Testis (tissue), 2 donors: ENCODE measurements around the gene RSL1D1.
"Not testable (repeated sequence)": the region's sequence is repeated elsewhere in the genome, so short reads cannot be mapped to it uniquely, and the experiment has no call there.

ENCODE experiments used
- POLR2A ChIP-seq: fragments of 450-650 bp; IDR thresholded peaks from one replicate; pipeline ENCODE4 v1.6.1; 2017; ENCODE audit warnings: antibody characterized with exemption, mild to moderate bottlenecking, moderate library complexity
- TF ChIP-seq, protein P1 (sequence below), 3 experiments: fragments of 450-650 bp in 2 of 3; fragments of 200-600 bp in 1 of 3; sonication (generic) in 1 of 3; IDR thresholded peaks; one replicate each; pipeline ENCODE4 v1.5.1; 2016 to 2019; ENCODE audit warnings: antibody characterized with exemption in 3 of 3, mild to moderate bottlenecking in 2 of 3, moderate library complexity in 1 of 3

DNA sequence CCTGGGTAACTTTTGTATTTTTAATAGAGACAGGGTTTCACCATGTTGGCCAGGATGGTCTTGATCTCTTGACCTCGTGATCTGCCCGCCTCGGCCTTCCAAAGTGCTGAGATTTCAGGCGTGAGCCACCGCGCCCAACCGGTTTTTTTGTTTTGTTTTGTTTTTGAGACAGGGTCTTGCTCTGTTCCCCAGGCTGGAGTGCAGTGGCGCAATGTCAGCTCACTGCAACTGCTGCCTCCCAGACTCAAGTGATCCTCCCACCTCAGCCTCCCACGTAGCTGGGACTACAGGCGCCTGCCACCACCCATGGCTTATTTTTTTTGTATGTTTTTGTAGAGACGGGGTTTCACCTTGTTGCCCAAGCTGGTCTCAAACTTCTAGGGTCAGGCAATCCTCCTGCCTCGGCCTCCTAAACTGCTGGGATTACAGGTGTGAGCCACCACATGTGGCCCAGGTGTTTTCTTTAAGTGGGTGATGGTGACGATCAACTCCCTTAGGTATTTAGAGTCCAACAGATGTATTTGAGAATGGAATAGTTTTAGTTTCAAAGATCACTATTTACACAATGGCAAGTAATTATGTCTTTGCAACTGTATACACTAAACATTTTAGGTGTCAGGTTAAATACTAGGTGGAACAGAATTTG is 25.7 kb downstream of the RSL1D1 start:
- TF ChIP-seq, protein P1, sequence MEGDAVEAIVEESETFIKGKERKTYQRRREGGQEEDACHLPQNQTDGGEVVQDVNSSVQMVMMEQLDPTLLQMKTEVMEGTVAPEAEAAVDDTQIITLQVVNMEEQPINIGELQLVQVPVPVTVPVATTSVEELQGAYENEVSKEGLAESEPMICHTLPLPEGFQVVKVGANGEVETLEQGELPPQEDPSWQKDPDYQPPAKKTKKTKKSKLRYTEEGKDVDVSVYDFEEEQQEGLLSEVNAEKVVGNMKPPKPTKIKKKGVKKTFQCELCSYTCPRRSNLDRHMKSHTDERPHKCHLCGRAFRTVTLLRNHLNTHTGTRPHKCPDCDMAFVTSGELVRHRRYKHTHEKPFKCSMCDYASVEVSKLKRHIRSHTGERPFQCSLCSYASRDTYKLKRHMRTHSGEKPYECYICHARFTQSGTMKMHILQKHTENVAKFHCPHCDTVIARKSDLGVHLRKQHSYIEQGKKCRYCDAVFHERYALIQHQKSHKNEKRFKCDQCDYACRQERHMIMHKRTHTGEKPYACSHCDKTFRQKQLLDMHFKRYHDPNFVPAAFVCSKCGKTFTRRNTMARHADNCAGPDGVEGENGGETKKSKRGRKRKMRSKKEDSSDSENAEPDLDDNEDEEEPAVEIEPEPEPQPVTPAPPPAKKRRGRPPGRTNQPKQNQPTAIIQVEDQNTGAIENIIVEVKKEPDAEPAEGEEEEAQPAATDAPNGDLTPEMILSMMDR (IDR thresholded peaks at IDR 0.05): not testable (repeated sequence)
- not testable (repeated sequence) for TF ChIP-seq POLR2A
